8988T (cell line): ENCODE results near the gene PTGES3.

Experiments used
- DNase-seq: peaks from one replicate; pipeline ENCODE4 v3.0.0; 2011

PTGES3 gene

GRCh38 chr12:56616925-56617324 lies 71.2 kb downstream of the PTGES3 start:
- no peak for DNase-seq

- DNase-seq: no peak
Measured at GRCh38 chr12:56616244-56616643, 71.8 kb downstream of the PTGES3 start.

- DNase-seq: no peak
Measured at GRCh38 chr12:56614627-56615026, 73.5 kb downstream of the PTGES3 start.
